Limb (tissue), 2 donors: ENCODE measurements around the gene IFFO2.
"Not testable (repeated sequence)": the region's sequence is repeated elsewhere in the genome, so short reads cannot be mapped to it uniquely, and the experiment has no call there.

Experiments
- DNase-seq, 2 donors: peaks; one replicate each; pipeline ENCODE4 v3.0.0-alpha.2; 2016; ENCODE audit errors: extremely low spot score in 2 of 2

The IFFO2 gene

DNA sequence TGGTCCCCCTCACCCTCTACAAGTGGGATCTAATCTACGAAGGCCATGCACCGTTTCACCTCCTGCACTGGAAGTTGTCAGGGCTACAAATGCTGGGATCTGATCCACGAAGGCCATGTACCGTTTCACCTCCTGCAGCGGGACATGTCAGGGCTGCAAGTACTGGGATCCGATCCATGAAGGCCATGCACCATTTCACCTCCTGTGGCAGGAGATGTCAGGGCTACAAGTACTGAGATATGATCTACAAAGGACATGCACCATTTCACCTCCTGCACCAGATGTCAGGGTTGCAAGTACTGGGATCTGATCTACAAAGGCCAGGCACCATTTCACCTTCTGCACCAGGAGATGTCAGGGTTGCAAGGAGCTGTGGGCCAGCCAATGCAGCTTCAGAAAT, 61.2 kb downstream of the IFFO2 start:
- no peak for DNase-seq

DNA sequence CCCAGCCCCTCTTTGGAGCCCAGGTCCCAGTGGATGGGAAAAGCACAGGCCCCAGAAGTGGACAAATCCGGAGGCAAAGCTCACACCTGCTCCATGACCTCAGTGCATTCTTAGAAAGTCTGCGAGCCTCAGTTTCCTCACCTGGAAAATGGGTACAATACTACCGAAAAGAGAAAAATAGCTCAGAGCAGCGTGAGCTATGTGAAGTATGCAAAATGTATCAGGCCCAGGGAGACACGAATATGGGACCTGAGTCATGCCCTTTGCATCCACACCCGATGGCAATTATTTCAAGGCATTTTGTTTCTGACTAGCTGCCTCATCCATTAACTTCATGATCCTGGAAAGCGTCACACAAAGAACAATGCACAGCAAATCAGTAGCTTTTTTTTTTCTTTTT, 63.4 kb downstream of the IFFO2 start:
- DNase-seq: no peak

DNA sequence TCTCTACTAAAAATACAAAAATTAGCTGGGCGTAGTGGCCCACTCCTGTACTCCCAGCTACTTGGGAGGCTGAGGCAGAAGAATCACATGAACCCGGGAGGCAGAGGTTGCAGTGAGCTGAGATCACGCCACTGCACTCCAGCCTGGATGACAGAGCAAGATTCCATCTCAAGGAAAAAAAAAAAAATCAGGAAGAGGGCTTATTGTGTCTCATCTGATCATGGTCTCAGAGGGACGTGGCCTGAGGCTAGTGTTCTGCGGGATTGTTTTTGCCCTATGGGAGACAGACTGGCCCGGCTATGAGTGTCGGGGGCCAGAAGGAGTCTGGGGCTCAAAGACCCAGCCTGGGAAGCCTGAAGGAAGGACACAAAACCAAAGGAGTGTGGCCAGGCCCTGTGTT, 64.6 kb downstream of the IFFO2 start:
- not testable (repeated sequence) for DNase-seq

DNA sequence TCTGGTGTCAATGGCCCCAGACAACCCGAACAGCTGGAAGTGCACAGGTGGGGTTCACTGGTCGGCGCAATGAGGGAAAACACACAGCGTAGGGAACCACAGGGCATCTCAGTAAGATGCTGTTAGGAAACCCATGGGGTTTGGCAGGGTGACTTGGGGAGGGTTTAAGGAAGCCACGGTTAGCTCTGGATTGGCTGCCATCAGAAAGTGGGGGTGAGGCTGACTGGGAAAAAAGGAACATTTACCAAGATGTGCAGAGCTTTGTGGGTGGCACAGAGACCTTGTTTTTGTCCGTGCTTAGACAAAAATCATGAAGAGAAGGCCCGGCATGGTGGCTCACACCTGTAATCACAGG, 65.1 kb downstream of the IFFO2 start:
- no peak for DNase-seq

DNA sequence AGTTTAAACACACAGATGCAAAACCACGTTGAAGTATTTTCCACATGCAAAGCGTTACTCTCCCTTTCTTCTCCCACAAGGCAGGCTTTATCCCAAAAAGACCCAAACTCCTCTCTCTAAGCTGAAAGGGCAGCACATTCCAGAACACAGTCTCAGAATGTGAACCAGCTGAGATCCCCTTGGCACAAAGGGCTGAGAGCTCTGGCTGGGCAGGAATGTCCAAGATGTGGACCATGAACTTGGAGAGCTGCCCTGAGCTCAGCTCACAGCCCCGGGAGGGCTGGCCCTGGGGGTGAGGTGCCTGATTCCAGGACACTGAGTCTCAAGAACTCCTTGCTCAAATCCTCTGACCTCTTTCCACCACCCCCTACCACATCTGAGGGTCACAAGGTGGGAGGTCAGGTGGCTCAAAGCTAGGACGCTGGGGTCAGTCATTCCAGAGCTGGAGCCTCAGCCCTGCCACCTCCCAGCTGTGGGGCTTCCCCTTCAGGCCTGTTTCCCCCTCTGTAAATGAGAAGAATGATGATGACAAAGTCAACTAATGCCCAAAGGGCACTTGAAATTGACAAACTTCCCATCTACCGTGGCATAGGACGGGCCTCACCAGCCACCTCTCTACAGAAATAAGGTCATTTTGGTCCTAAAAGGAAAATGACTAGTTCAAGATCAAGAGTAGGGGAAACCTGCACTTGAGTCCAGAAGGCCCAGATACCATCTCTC, 65.6 kb downstream of the IFFO2 start:
- no peak for DNase-seq

DNA sequence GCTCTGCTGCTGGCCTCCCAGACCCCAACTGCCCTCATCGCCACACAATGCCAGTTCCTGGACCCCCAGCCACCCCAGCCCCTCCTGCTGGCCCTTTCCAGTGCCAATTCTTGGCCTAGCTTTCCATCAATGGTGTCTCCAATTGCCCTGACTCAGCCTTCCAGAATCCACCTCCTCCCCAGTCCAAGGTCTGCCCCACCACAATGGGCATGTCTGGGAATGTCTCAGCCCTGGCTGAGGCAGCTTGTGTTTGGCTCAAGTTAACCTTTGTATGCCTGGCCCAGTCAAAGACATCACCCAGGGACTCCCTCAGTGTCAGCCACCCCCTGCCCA, 70.5 kb downstream of the IFFO2 start:
- DNase-seq: no peak

DNA sequence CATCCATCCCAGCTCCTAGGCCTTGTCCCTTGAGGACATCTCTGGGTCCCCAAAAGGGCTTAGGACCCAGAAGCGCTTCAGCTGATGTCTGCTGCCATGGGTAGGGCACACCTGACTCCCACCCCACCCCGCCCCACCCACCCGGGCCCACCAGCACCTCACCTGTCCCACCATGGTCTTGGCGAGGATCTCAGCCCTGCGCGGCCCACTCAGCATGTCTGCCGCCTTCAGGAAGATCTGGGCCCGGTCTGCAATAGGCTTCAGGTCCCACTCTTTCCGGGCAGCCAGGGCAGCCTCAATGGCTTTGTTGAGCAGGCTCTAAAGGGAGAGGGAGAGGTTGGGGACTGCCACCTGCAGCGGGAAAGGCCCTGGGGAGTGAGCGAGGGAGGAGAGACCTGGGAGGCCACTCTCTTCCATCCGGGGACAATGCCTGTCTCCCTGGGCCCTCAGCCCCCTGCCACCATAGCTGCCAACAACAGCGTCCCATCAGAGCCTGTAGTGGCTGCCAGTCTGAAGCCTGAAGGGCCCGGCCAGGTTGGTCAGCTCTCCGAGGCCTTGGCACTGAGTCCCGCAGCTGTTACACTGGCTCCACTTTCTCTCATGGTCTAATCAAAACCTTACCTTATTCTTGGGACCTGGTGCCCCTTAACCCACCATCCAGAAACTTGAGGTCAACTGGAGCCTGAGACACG, 71.0 kb downstream of the IFFO2 start:
- no peak for DNase-seq

DNA sequence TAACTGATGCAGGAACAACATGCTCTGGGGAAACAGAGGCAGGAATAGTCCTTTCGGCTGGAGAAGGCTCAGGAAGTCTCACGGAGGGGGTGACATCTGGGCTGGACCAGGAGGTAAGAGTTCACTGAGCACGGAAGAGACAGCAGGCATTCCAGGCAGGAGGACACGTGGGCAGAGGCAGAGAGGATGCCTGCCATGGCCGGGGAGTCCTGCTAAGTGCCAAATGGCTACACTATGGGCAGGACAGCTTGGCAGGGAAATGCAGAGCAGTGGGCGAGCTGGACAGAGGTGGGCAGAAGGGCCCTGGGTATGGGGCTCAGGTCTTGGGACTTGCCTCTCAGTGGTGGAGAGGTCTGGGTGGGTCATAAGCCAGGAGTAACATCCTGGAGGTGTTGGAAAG, 71.7 kb downstream of the IFFO2 start:
- DNase-seq: no peak

DNA sequence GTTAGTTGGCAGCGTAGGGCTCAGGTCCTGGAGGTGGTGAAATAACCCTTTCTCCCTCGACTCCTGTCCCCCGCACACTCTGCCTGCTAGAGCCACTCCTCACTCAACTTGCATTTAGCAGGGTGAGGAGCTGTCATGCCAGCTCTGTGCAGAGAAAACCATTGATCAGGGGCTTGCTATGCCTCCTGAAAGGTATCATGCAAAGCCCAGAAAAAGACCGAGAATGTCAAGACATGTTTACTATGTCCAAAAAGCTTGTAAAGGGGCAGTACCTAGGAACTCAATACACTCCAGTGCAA, 72.1 kb downstream of the IFFO2 start:
- no peak for DNase-seq

DNA sequence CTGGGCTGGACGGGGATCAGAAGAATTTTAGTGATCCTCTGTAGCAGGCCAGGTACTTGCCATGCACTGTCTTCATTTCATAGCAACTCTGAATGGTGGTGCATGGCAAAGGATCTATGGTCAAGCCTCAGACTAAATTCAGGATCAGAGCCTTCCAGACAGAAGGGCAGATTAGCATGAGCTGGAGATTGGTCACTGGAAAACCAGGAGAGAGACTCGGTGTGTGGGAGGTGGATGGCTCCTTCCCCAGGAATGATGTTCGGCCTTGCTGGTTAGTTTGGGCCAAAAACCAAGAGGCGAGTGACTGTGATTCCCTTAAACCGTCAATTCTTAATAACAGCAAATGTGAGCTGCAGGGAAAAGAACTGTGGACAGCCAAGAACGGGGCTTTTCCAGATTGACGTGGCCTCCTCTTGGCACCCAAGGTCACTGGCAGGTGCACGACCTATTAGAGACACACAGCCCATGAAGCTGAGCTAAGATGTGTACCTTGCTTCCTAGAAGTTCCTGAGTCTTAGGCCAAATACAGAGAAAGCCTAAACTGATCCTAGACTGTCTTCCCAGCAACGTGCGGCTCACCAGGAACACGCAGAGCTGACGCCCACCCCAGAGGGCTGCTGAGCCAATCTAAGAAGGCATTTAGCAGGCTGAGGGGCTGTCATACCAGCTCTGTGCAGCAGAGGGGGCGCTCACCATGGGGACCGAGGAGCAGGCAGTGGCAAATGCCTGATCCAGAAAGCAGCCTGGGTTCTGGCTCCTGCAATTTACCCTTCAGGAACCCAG, 72.6 kb downstream of the IFFO2 start:
- peak; percentile 42 to 85 for DNase-seq

DNA sequence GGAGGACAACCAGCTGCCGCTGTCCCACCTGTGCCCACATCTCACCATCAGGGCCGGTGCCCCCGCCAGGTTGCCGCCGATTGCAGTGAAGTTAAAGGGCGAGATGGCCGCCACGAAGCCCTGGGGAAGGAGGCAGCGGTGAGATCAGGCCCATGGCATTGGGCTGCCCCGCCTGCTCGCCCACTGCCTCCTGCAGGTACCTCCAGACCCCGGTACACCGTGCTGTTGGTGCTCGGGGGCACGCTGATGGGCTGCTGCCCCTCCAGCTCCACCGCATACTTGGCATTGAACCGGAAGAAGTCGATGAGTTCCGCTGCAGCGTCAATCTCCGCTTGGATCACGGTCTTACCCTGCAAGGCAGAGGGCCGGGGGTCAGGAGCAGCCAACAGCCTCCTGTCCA, 73.4 kb downstream of the IFFO2 start:
- no peak for DNase-seq

DNA sequence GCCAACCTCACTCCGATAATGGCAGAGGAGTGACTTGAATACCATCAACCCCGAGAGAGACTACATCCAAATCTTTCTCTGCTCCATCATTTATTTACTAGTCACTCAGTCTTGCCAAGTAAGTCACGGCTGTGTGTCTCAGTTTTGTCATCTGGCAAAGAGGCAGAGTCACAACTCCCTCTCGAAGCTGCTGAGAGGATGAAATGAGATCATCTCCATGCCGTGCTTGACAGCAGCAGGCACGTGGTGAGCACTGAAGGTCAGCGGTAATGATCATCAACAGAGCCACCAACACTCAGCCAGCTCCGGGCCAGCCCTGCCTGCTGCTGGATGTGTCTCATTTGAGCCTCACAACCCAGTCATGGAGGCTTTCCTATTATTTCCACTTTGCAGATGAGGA, 74.0 kb downstream of the IFFO2 start:
- DNase-seq: no peak

DNA sequence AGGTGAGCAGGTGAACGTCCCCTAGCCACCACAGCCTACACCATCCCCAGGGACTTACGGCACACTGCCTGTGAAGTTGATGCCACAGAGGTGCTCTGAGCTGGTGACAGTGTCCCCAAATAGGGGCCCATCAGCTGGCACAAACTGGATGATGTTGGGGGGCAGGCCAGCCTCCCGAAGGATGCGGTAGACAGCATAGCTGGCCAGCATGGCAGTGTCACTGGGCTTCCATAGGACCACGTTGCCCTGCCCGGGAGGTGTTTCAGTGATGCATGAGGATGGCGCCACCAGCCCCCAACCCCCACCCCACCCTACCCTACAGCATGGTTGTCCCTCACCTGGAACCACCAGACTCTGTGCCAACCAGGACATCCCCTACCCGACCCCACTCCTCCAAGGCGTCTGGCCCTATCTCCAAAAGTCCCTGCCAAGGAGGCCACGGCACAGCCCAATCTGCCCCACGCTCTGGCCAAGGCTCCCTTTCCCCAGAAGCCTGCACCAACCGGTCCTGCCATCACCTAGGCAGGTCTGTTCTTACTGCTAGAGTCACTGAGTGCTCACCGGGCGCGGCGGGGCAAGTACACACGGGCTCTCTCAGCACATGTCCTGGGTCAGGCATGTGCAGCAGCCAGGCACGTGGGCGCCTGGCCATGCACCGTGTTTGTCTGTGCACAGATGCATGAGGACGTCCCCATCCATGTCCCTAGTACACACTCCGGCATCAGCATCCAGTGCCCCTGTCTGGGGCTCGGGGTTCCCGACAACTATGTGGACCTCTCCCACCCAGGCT, 74.6 kb downstream of the IFFO2 start:
- DNase-seq: no peak

DNA sequence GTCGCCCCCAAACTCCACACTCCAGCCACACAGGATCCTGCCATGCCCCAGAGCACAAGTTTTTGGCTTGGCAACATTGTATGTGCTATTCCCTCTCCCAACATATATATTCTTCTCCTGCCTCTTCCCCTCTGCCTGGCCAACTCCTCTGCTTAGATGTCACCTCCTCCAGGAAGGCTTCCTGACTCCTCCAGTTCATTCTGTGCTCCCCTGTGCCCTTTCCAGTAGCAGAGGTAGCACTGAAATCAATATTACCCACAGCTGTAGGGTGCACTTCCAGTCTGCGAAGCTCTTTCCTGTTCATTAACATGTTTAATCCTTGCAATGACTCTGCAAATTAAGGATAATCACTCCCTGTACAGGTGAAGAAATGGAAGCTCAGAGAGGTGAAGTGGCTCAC, 75.3 kb downstream of the IFFO2 start:
- DNase-seq: no peak

DNA sequence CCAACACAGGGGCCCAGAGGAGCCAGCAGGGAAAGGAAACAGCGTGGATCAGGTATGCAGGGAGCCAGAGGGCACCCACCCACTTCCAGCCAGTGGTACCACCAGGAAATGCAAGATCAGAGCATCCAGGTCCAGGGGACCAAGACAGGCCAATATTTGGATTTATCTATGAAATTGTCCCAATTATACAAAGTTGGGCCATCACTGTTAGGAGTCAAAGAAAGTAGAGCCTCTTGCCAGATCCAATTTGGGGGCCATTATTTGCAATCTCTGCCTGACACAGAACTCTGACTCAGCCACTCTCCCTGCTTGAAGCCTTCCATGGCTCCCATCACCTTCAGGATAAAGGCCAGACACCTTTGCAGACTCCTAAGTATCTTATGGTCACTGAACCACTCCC, 75.9 kb downstream of the IFFO2 start:
- DNase-seq: no peak

DNA sequence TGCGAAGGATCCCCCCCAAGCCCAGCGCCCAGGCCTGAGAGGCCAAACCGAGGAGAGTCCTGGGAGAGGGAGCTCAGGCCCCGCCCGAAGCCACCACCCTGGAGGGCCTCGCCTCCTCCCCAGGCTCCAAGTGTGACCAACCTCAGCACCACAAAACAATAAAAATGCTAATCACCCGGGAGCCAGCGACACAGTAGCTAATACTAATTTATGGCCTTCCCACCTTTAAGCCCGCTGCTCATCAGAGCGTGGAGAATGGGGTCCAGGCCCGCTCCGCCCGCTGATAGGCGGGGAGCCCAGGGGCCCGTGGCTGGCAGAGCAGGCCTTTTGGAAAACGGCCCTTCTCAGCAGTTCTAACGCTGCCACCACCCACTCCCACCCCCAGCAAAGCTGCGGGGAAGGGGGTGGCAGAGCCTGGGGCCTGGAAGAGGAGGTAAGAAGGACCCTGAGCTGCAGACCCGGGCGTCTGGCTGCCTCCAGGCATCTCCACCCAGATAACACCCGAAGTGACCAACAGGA, 76.6 kb downstream of the IFFO2 start:
- peak in 1 of 2 donors; percentile 45 for DNase-seq

DNA sequence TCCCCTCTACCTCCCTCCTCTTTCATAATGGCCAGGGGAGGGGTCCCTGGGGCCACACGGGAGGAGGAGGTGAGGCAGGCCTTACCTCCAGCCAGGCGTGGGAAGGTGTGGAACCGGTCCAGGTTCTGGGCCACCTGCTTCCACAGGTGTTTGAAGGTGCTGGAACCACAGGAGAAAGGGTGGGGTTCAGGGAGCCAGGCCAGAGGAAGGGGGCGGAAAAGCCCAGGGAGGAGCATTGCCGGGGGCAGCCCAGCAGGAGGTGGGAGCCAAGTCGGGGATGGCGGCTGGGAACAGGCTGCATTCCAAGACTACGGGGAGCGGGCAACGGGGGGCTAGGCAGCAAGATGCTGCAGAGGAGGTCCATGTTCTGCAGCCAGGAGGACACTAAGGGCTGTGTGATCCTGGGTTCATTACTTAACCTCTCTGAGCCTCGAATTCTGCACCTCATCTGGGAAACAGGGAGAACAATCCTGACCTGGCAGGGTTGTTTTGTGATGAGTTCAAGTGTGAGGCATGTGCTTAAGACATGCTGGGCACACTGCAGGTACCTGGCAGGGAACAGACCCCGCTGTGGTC, 77.2 kb downstream of the IFFO2 start:
- no peak for DNase-seq

DNA sequence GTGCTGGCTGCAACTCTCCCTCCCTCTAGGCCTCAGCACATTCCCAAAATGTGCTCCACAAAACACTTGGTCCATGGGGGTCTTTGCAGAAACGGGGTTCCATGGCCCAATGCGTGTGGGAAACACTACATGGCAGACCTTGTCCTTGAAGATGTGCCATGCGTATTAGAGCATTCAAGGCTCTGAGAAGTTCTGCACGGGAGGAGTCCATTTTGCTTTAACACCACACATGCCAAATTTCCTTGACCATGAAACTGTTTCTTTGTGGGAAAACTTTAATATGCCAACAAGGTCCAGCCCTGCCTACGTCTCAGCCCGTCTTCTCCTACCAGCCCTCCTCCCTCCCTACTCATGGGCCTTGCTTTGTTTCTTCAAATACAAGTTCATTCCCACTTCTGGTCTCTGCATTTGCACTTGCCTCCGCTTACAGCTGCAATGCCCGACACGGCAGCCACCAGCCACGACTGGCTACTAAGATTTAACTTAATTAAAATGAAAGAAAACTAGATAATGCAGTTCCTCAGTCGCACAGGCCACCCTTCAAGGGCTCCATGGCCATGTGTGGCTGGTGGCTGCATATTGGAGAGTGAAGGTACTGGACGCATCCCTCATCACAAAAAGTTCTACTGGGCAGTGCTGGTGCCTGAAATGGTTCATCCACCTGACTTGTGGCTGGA, 77.8 kb downstream of the IFFO2 start:
- no peak for DNase-seq

DNA sequence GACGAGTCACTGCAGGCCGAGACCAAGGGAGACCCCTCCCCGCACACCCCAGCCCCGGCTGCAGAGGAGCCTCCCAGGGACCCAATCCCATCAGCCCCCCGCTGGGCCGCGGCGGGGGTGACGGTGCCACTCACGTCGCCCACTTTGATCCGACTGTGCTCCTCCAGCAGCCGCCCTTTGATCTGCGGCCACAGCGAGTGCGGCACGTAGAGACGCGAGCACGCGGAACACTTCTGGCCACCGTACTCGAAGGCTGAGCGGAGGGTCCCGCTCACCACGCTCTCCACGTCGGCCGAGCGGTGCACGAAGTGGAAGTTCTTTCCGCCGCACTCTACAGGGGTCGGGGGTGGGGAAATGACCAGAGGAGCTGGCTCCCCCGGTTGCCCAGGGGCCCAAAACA, 79.2 kb downstream of the IFFO2 start:
- DNase-seq: no peak

DNA sequence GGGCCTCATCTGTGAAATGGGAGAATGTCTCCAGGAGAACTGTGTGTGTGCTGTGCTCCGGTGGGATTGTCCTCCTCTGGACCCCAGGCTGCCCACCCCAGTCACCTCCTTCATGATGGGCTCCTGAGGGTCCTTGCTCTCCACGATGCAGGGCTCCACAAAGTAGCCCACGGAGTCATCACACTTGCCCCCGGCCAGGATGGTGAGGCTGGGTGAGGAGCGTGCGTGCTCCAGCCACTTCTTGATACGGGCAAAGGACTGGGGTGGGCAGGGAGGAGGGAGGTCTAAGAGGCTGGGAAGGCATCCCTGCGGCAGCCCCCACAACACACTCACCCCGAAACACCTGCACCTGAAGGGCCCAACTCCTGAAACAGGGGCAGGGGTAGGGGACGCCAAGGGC, 80.3 kb downstream of the IFFO2 start:
- DNase-seq: no peak

DNA sequence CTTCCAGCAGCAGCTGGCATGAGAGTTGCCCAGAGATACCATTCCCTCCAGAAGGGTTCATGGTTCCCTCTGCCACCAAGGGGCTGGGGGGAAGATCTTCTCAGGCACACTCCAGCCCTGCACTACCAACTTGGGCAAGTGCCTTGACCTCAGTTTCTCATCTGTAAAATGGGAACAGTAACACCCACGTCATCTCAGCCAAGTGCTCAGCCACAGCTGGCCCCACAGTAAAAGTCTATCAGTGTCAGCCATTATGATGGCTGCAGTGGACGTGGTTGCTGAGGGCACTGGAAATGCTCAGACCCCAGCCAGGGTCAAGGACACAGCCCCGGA, 80.7 kb downstream of the IFFO2 start:
- DNase-seq: no peak
